Left colon (tissue), 2 donors: ENCODE results near the gene ASCL1. TPM values are rescaled to one million over a fixed set of nuclear protein-coding genes. Genes with fewer than 3 reads are reported as not detected.

Source experiments
- ATAC-seq: fragments of 200-7000 bp; cut with Tn5 transposase; one replicate; pipeline ENCODE4 v1.9.1; 2020; ENCODE audit warnings: mild to moderate bottlenecking, moderate library complexity
- DNase-seq, 2 donors: peaks; one replicate each; pipeline ENCODE4 v3.0.0-alpha.2; 2020
- intact Hi-C, 2 donors: fragments of 100-400 bp; cut with DNase I in 1 of 2; cut with micrococcal nuclease in 1 of 2; formaldehyde crosslinking; loops; one replicate each; pipeline versions ENCODE4 v1.11.2 to v1.14.0; 2022; cut with DNase I, micrococcal nuclease
- total RNA-seq, 2 donors: library from RNA; stranded (reverse); fragmentation: NEBNext Ultra II Directional; extraction: Animal tissue kit (Norgen Biotek cat#: 25700); gene quantifications; one replicate each; pipeline ENCODE4 v1.2.1, GENCODE V29; 2021
- donor health status: DM: no; HTN: no; CAD: no.
- donor health status: DM: yes; HTN: yes; CAD: no.

The ASCL1 gene
- total RNA-seq, 2 donors from 2014 or later = 0.12 to 0.47 TPM

DNA sequence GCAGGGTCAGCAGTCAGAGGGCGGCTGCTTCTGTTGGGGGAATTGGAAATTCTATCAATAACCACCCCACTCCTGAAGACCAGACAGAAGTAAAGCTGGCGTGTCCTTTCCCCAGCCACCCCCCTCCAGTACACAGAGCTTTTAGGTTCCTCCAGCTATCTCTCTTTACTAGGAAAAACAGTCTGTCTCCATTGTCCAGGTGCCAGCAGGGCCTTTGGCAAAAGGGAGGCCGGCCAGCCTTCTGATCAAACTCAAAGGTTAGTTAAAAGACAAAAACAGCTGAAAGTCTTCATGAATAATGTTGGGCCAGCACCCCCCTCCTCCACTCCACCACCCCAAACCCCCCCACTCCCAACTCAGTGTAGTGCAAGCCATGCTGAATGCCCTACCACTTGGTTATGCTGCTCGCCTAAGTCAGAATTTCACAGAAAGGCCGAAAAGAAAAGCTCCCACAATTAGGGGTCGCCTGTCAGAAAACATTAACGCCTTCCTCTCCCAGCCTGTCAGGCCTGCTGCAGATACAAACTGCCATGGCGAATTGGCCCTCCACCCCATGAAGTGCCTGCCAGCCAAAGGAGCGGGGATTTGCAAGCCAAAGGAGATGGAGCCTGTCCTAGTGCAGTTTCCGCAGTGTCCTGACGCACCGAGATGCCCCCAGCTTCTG is 8.9 kb downstream of the ASCL1 start:
- intact Hi-C loops = no loop called here
- ATAC-seq (no peak), DNase-seq (no peak)

DNA sequence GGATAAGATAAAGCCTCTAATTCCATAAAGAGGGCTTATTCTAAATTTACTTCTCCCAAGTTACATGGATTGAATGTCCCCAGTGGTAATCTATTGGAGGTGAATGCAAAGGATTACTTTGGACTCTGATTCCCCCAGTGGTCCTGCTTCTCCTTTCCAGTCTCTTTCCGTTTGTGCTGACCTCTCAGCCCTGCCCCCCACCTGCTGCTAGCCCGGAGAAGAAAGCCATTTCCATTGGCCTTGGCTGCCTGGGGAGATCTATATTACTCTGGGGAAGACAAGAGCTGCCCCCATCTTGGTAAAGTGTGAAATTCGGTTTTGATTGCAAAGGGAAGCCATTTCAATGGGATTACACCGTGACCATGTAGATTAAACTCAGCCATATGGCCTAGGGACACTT is 13.3 kb downstream of the ASCL1 start:
- no peak for ATAC-seq
- intact Hi-C loops = no loop called here
- no peak for DNase-seq

DNA sequence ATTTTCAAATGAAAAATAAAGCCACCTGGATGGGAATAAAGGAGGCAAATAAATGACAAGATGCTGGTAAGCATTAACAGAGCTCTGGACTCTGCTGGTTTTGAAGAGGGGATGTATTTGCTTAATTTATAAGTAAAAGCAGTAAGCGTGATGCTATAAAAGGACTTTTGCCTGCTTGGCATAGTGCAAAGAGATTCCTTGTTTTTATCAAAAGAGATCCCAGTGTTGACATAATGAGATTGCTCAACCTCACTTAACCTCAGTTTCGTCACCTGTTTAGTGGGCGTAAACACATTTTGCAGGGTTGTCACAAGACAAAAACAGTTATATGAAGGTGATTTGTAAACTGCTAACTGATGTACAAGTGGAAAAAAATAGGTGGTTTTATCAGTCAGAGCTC is 13.8 kb downstream of the ASCL1 start:
- no peak for DNase-seq
- no peak for ATAC-seq
- intact Hi-C loops = no loop called here

GRCh38 chr12:102973583-102973982 is 16.1 kb downstream of the ASCL1 start:
- DNase-seq (no peak), ATAC-seq (no peak)
- intact Hi-C loops = no loop called here

DNA sequence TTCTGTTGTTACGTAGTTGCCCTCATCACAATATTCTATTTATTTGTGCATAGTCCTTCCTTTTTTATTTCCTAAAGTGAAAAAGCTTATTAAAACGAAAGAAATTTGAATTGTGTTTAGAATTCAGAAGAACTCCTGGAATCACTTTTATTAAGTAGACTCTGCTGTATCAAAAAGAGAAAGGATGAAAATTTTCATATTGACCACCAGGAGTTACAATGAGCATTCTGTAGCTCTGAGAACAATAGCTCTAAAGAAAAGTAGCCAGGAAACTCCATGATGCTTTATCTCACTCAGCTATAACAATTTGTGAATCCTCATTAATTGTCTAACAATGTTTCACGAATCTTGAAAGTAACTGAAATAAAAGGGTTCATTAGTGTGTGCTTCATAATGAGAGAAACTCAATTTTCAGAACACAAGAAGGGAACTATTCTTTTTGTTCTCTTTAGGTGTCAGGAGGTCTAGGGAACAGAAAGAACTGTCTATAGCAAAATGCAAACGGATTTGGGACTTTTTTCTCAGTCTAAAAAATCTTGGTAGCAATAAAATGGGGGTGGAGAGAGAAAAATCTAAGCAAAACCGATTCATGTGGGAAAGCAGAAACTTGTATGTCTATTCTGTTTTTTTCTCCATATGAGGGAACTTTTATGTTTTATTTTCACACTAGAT is 19.3 kb downstream of the ASCL1 start:
- intact Hi-C loops = no loop called here
- ATAC-seq = no peak

DNA sequence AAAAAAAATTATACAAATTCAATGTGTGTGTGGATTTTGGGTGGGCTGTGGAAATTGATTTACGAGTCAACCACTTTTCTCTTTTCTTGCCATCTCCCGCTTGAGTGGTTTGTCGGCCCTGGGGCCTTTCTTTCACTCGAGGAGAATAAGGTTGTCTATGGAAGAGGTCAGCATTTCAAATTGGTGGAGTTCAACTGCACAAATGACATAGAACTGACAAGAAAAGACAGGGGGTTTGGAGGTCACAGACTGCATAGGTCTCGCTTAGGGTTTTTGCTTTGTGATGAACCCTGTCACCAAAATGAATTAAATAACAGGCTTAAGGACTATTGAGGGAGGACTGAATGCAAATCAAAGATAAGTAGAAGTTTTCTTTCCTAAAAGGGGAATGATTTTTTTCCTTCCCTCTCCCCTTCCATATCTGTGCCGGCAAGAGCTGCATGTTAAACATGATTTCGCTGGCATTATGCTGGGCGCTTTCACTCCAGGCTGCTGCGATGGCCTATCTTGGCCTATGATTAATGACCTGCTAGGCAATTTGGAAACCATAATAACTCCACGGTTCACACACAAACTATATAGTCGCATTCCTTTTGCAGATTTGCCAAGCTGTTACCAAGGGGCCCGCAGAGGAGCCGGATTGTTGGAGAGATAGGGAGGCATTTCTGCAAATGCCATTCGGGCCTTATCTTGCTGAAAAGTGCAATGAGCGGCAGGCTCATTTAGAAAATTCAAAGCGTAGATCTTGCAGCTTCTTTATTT is 20.7 kb downstream of the ASCL1 start:
- DNase-seq = no peak

More for the DNA sequence above, 19.3 kb downstream of the ASCL1 start:
- no peak for DNase-seq

DNA sequence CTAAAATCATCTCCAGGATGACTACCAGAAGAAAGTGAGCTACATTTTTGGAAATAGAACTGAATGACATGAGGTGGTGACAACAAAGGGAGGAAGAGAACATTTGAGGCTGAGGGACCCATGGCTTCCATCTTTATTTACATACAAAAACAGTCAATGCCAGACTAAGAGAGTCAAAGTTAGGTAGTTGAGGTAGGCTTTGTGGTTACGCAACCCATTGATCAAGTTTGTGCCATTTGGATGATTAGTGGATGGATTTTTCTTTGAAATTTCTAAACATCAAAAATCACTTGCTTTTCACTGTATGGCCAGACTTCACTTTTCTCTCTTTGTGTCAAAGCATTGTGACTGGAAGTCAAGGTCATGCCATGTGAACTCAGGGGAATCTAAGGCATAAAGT is 22.9 kb downstream of the ASCL1 start:
- intact Hi-C loops = no loop called here
- DNase-seq (no peak), ATAC-seq (no peak)

More for the DNA sequence above, 20.7 kb downstream of the ASCL1 start:
- intact Hi-C loops = no loop called here
- ATAC-seq = no peak

DNA sequence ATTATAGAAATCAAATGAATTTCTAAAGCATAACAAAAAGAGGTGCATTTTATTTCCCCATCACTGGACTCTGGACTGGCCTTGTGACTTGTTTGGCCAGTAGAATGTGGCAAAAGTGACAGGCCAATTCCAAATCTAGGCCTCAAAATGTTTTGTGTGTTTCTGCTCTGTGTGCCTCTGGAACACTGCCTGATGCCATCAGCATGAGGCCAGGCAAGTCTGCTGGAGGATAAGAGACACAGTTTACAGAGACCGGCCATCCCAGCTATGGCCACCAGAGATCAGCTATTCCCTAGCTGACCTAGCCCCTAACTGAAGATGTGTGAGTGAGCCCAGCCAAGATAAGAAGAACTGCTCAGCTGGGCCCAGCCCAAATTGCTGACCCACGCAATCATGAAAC is 32.9 kb downstream of the ASCL1 start:
- DNase-seq (no peak), ATAC-seq (no peak)
- intact Hi-C loops = no loop called here

GRCh38 chr12:102992297-102992696 is 34.8 kb downstream of the ASCL1 start:
- DNase-seq (no peak), ATAC-seq (no peak)
- intact Hi-C loops = no loop called here

DNA sequence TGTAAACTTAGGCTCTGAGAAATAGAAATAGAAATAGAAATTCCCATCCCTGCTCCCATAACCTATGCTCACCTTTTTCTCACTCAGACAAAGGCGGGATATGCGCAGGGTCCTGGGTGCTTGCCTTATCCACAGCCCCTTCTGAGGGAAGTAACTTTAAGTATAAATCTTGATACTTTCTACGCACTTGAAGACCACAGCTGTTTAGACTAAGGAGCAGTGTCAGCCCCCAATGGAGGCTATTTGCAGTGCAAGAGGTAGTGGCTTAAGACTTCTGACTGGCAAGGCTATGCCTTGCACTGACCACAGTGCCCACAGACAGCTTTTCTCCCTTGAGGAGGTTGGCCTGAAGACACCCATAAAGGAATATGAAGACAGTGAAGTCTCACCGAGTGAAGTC is 35.2 kb downstream of the ASCL1 start:
- no peak for DNase-seq
- intact Hi-C loops = no loop called here
- ATAC-seq = no peak

DNA sequence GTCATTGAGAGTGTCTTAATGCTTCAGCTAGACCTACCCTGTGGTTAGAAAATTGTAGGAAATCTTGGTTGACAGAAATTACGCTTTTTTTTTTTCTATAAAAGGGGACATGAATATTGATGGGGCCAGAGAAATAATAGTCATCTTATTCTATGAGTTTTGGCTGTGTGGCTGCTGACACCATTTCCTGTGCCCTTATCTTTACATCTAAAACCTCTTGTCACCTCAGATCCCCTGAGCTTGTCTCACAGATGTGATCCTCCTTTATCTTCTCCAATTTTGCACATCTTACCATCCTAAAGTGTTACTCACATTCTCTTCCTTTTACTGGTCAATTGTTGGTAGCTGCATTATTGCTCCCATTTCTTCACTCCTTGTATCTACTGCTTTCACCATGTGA is 36.1 kb downstream of the ASCL1 start:
- intact Hi-C loops = no loop called here
- ATAC-seq = no peak

GRCh38 chr12:102995372-102995771 is 37.9 kb downstream of the ASCL1 start:
- ATAC-seq (no peak), DNase-seq (no peak)
- intact Hi-C loops = no loop called here

More for the DNA sequence above, 36.1 kb downstream of the ASCL1 start:
- DNase-seq = no peak

Other genes with a start within 250 kb of the ASCL1 start
- not detected for gene PAH, start 40.4 kb upstream of the ASCL1 start, total RNA-seq